K562 (cell line): ENCODE results near the gene VPS26A. TPM values are rescaled to one million over a fixed set of nuclear protein-coding genes. Genes with fewer than 3 reads are reported as not detected.

Source experiments
- ARID3A ChIP-seq: IDR thresholded peaks from 2 replicates; pipeline ENCODE4 v1.6.1; 2012; ENCODE audit warnings: low read depth, low read length, improper control_type of control experiment, borderline replicate concordance
- ATF3 ChIP-seq, 2 experiments: fragments of 450-650 bp in 1 of 2; sonication (generic) in 1 of 2; formaldehyde crosslinking in 1 of 2; IDR thresholded peaks in 1 of 2; conservative IDR thresholded peaks in 1 of 2; 2 replicates each; pipeline versions ENCODE4 v1.6.1 to v1.8.1; 2016 to 2023; ENCODE audit warnings: mild to moderate bottlenecking in 2 of 2, moderate library complexity in 2 of 2, inconsistent platforms in 1 of 2, missing genetic modification reagents in 1 of 2
- CHAMP1 ChIP-seq: fragments of 450-650 bp; IDR thresholded peaks from 2 replicates; pipeline ENCODE4 v1.6.1; 2016; ENCODE audit warnings: mild to moderate bottlenecking
- FOS ChIP-seq: IDR thresholded peaks from 3 replicates; pipeline ENCODE4 v1.6.1; 2011; ENCODE audit not compliant: insufficient read length; ENCODE audit errors: extremely low read depth
- FUS ChIP-seq: fragments of 200-400 bp; formaldehyde crosslinking; optimal IDR thresholded peaks from 2 replicates; pipeline ENCODE3; 2017; ENCODE audit warnings: low read depth, low read length
- HNRNPK ChIP-seq: fragments of 200-400 bp; formaldehyde crosslinking; IDR thresholded peaks from one replicate; pipeline ENCODE4 v1.6.1; 2018; ENCODE audit warnings: mild to moderate bottlenecking, low read depth, low read length; ENCODE audit not compliant: poor library complexity, severe bottlenecking
- IRF1 ChIP-seq: sonication (generic); formaldehyde crosslinking; IDR thresholded peaks from 2 replicates; pipeline ENCODE4 v1.8.0; 2022; ENCODE audit warnings: missing genetic modification reagents, mild to moderate bottlenecking, borderline replicate concordance
- MIER1 ChIP-seq: fragments of 450-650 bp; IDR thresholded peaks from 2 replicates; pipeline ENCODE4 v1.6.1; 2016; ENCODE audit warnings: antibody characterized with exemption, mild to moderate bottlenecking, low read depth
- NFE2L1 ChIP-seq: fragments of 450-650 bp; IDR thresholded peaks from 2 replicates; pipeline ENCODE4 v1.6.1; 2016; ENCODE audit warnings: missing genetic modification characterization, low read depth, mild to moderate bottlenecking, missing compliant biosample characterization, moderate library complexity, borderline replicate concordance
- NKRF ChIP-seq: fragments of 450-650 bp; IDR thresholded peaks from 2 replicates; pipeline ENCODE4 v1.6.1; 2016; ENCODE audit warnings: borderline replicate concordance
- PCBP1 ChIP-seq: fragments of 200-400 bp; formaldehyde crosslinking; IDR thresholded peaks from 2 replicates; pipeline ENCODE4 v1.6.1; 2018; ENCODE audit warnings: mild to moderate bottlenecking, low read depth, low read length; ENCODE audit not compliant: poor library complexity, severe bottlenecking
- POU5F1 ChIP-seq: fragments of 150-350 bp; IDR thresholded peaks from 2 replicates; pipeline ENCODE4 v1.6.1; 2014; ENCODE audit warnings: borderline replicate concordance, low read length, low read depth, mild to moderate bottlenecking; ENCODE audit not compliant: partially characterized antibody
- YY1 ChIP-seq, 3 experiments: IDR thresholded peaks; 2 replicates each; pipeline ENCODE4 v1.6.1; 2011; ENCODE audit warnings: low read length in 2 of 3, mild to moderate bottlenecking in 2 of 3, moderate library complexity in 2 of 3, borderline replicate concordance in 1 of 3, control low read depth in 1 of 3, low read depth in 1 of 3; ENCODE audit not compliant: insufficient read depth in 3 of 3, insufficient replicate concordance in 2 of 3, control insufficient read depth in 1 of 3, insufficient read length in 1 of 3; ENCODE audit errors: extremely low read depth in 1 of 3
- ZBTB17 ChIP-seq: fragments of 450-650 bp; formaldehyde crosslinking; IDR thresholded peaks from 2 replicates; pipeline ENCODE4 v1.4.0; 2020; ENCODE audit warnings: mild to moderate bottlenecking
- ZNF212 ChIP-seq: fragments of 450-650 bp; formaldehyde crosslinking; IDR thresholded peaks from 2 replicates; pipeline ENCODE4 v1.4.0; 2020; ENCODE audit warnings: mild to moderate bottlenecking
- polyA plus RNA-seq, 8 experiments: library from polyadenylated mRNA; depleted of rRNA in 4 of 8; stranded (reverse) in 5 of 8; unstranded in 3 of 8; fragments of >200 nt; fragmentation: Nextera tagmentation in 2 of 8; fragmentation: Illumina TruSeq in 1 of 8; extraction: Ambion mirVana in 2 of 8; extraction: Trizol in 1 of 8; gene quantifications; 2 replicates each; pipeline versions ENCODE4 v1.2.1 to v1.2.3, GENCODE V29; 2011 to 2014; ENCODE audit warnings: inconsistent platforms in 1 of 8, missing spikeins in 1 of 8
- total RNA-seq, 7 experiments: library from RNA; depleted of rRNA in 6 of 7; stranded (reverse); fragments of >200 nt in 6 of 7; fragmentation: Illumina TruSeq in 2 of 7; extraction: Trizol in 2 of 7; gene quantifications; 2 replicates each; pipeline versions ENCODE4 v1.2.1 to v1.2.3, GENCODE V29; 2011 to 2021; ENCODE audit warnings: low replicate concordance in 1 of 7
- TF ChIP-seq, protein P1 (sequence below): sonication (generic); formaldehyde crosslinking; IDR thresholded peaks from 2 replicates; pipeline ENCODE4 v1.9.0; 2022; ENCODE audit warnings: mild to moderate bottlenecking, missing genetic modification reagents

Gene VPS26A
- total and polyA plus RNA-seq, 9 of the 15 experiments (the other 6 are each of a cell fraction or from before 2014, with no cell fraction given): 47.1 to 137 (median 69.3) TPM

- TF ChIP-seq CHAMP1: no peak
- no peak for TF ChIP-seq HNRNPK
- TF ChIP-seq FOS: no peak
- no peak for TF ChIP-seq YY1 (IDR thresholded peaks at IDR 0.05; ENCODE audit: borderline replicate concordance in 1 of 3, control insufficient read depth in 1 of 3, extremely low read depth in 1 of 3, insufficient read depth in 3 of 3, insufficient read length in 1 of 3, insufficient replicate concordance in 2 of 3, low read depth in 1 of 3, low read length in 2 of 3)
- TF ChIP-seq ZNF212: no peak
- TF ChIP-seq, protein P1, sequence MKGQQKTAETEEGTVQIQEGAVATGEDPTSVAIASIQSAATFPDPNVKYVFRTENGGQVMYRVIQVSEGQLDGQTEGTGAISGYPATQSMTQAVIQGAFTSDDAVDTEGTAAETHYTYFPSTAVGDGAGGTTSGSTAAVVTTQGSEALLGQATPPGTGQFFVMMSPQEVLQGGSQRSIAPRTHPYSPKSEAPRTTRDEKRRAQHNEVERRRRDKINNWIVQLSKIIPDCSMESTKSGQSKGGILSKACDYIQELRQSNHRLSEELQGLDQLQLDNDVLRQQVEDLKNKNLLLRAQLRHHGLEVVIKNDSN: no peak
- TF ChIP-seq PCBP1: no peak
- no peak for TF ChIP-seq ATF3 (IDR thresholded peaks at IDR 0.05)
- no peak for TF ChIP-seq ATF3 (CRISPR knock-in tag; conservative IDR thresholded peaks at IDR 0.05)
- no peak for TF ChIP-seq NFE2L1 (tag)
- TF ChIP-seq ZBTB17: no peak
- no peak for TF ChIP-seq POU5F1
- TF ChIP-seq NKRF: no peak
- TF ChIP-seq ARID3A: no peak
- TF ChIP-seq FUS: no peak
- TF ChIP-seq IRF1 (CRISPR knock-in tag): no peak
- no peak for TF ChIP-seq MIER1
Measured at GRCh38 chr10:69215405-69216171, 91.6 kb downstream of the VPS26A start (continued).
